MCF 10A (cell line): Measurements from ENCODE around the gene COMMD10. TPM values are rescaled to one million over a fixed set of nuclear protein-coding genes. Genes with fewer than 3 reads are reported as not detected.

Experiments
- BruUV-seq: library from RNA; stranded (reverse); fragments of 400-500 nt; replicated peaks from 2 replicates; lab custom pipeline; 2021; lab: Mats Ljungman, UMichigan
- CTCF ChIA-PET: fragments of 300-600 bp; sonication (Branson Sonifier 250); formaldehyde crosslinking; extraction: SDS; loops from one replicate; lab custom pipeline; 2021; ENCODE audit warnings: antibody characterized with exemption, inconsistent platforms; lab: Yijun Ruan, JAX
- POLR2A ChIA-PET: fragments of 300-600, 350-650 bp; sonication (Branson Sonifier 250); formaldehyde crosslinking; extraction: SDS; loops from one replicate; lab custom pipeline; 2020; ENCODE audit warnings: antibody characterized with exemption, inconsistent platforms; lab: Yijun Ruan, JAX
- DNase-seq: peaks from one replicate; pipeline ENCODE4 v3.0.0-alpha.2; 2018; ENCODE audit not compliant: unreplicated experiment
- H3K27ac Mint-ChIP-seq: one replicate; pipeline ENCODE4 v1.8.0; 2022; ENCODE audit warnings: mild to moderate bottlenecking, low read depth, mixed read lengths; ENCODE audit not compliant: unreplicated experiment
- H3K27me3 Mint-ChIP-seq: one replicate; pipeline ENCODE4 v1.8.0; 2022; ENCODE audit warnings: mixed read lengths; ENCODE audit not compliant: insufficient read depth, unreplicated experiment
- H3K36me3 Mint-ChIP-seq: one replicate; pipeline ENCODE4 v1.8.0; 2022; ENCODE audit warnings: mild to moderate bottlenecking, moderate library complexity, mixed read lengths; ENCODE audit not compliant: insufficient read depth, unreplicated experiment
- H3K4me1 Mint-ChIP-seq: one replicate; pipeline ENCODE4 v1.8.0; 2022; ENCODE audit warnings: mixed read lengths; ENCODE audit not compliant: insufficient read depth, unreplicated experiment
- H3K4me3 Mint-ChIP-seq: one replicate; pipeline ENCODE4 v1.8.0; 2022; ENCODE audit warnings: mild to moderate bottlenecking, moderate library complexity, mixed read lengths; ENCODE audit not compliant: unreplicated experiment
- H3K9me3 Mint-ChIP-seq: one replicate; pipeline ENCODE4 v1.8.0; 2022; ENCODE audit warnings: mixed read lengths; ENCODE audit not compliant: unreplicated experiment
- CTCF ChIP-seq: fragments of 200-600 bp; IDR thresholded peaks from one replicate; pipeline ENCODE4 v1.8.0; 2022; ENCODE audit warnings: antibody characterized with exemption, mild to moderate bottlenecking; ENCODE audit not compliant: unreplicated experiment
- intact Hi-C: fragments of 100-400 bp; cut with micrococcal nuclease; formaldehyde crosslinking; loops from 2 replicates; pipeline ENCODE4 v1.14.1; 2022
- total RNA-seq: library from RNA; stranded (reverse); gene quantifications from 2 replicates; pipeline ENCODE4 v1.2.3, GENCODE V29; 2022

The COMMD10 gene
- total RNA-seq, 1 experiment from 2014 or later, result 23.2 TPM

- no peak for DNase-seq
- intact Hi-C loops, result no loop called here
- no peaks in the 10 kb centered on the region for H3K4me1 Mint-ChIP-seq
- peaks cover 8% of the 10 kb centered on the region for H3K9me3 Mint-ChIP-seq
- no peaks in the 10 kb centered on the region for H3K27me3 Mint-ChIP-seq
- H3K36me3 Mint-ChIP-seq, result no peaks in the 10 kb centered on the region
- no peak for TF ChIP-seq CTCF
- ChIA-PET CTCF (interaction anchor here (0.7 kb wide), 1 partner anchor 667 kb away, joined by 4 read pairs; no protein-coding TSS in a partner anchor), POLR2A (no interaction called here)
- H3K27ac Mint-ChIP-seq, result no peak overlapping the region
- no TSS peak for BruUV-seq
- H3K4me3 Mint-ChIP-seq, result no peak overlapping the region
Measured at GRCh38 chr5:116242343-116242742, 157.5 kb downstream of the COMMD10 start.

- ChIA-PET CTCF (interaction anchor here (0.6 kb wide), 1 partner anchor 1337 kb away, joined by 3 read pairs; no protein-coding TSS in a partner anchor), POLR2A (interaction anchor here (1.2 kb wide), 1 partner anchor 8 kb away, joined by 3 read pairs; no protein-coding TSS in a partner anchor)
- H3K9me3 Mint-ChIP-seq, result peaks cover 8% of the 10 kb centered on the region
- H3K27me3 Mint-ChIP-seq, result no peaks in the 10 kb centered on the region
- H3K4me3 Mint-ChIP-seq, result no peak overlapping the region
- TF ChIP-seq CTCF, result no peak
- peak overlapping the region; percentile 80 for H3K27ac Mint-ChIP-seq
- peak; percentile 15 for DNase-seq
- peaks cover 8% of the 10 kb centered on the region for H3K4me1 Mint-ChIP-seq
- intact Hi-C loops, result no loop called here
- BruUV-seq, result no TSS peak
- no peaks in the 10 kb centered on the region for H3K36me3 Mint-ChIP-seq
Measured at GRCh38 chr5:116248432-116248831, 163.6 kb downstream of the COMMD10 start.

GRCh38 chr5:116249648-116250047, 164.8 kb downstream of the COMMD10 start:
- ChIA-PET POLR2A (no interaction called here), CTCF (interaction anchor here (0.6 kb wide), 1 partner anchor 306 kb away, joined by 4 read pairs; no protein-coding TSS in a partner anchor)
- Mint-ChIP-seq H3K27me3 (no peaks in the 10 kb centered on the region), H3K36me3 (no peaks in the 10 kb centered on the region), H3K4me1 (peaks cover 8% of the 10 kb centered on the region), H3K27ac (no peak overlapping the region), H3K4me3 (no peak overlapping the region), H3K9me3 (peaks cover 8% of the 10 kb centered on the region)
- intact Hi-C loops, result no loop called here
- no TSS peak for BruUV-seq
- no peak for TF ChIP-seq CTCF
- DNase-seq, result no peak

GRCh38 chr5:116256717-116257116, 171.9 kb downstream of the COMMD10 start:
- CTCF ChIA-PET, result interaction anchor here (0.7 kb wide), 1 partner anchor 65 kb away, joined by 3 read pairs; no protein-coding TSS in a partner anchor
- DNase-seq, result no peak
- no peak overlapping the region for H3K4me3 Mint-ChIP-seq

More at GRCh38 chr5:116256717-116257116, 171.9 kb downstream of the COMMD10 start:
- no peaks in the 10 kb centered on the region for H3K9me3 Mint-ChIP-seq
- H3K36me3 Mint-ChIP-seq, result no peaks in the 10 kb centered on the region
- TF ChIP-seq CTCF, result no peak
- intact Hi-C loops, result no loop called here
- H3K27ac Mint-ChIP-seq, result no peak overlapping the region
- H3K4me1 Mint-ChIP-seq, result no peaks in the 10 kb centered on the region
- no TSS peak for BruUV-seq
- no peaks in the 10 kb centered on the region for H3K27me3 Mint-ChIP-seq
- POLR2A ChIA-PET, result interaction anchor here (1.2 kb wide), 1 partner anchor 9 kb away, joined by 3 read pairs; no protein-coding TSS in a partner anchor
